Heart right ventricle (tissue), 16 donors: ENCODE data around the gene DTL. TPM values are rescaled to one million over a fixed set of nuclear protein-coding genes. Genes with fewer than 3 reads are reported as not detected.

ENCODE experiments used
- ATAC-seq, 8 donors: fragments of 200-7000 bp; cut with Tn5 transposase; one replicate each; pipeline ENCODE4 v1.9.1; 2020; ENCODE audit warnings: mild to moderate bottlenecking in 8 of 8, moderate library complexity in 8 of 8, moderate number of reproducible peaks in 1 of 8
- DNase-seq, 2 donors: peaks; one replicate each; pipeline ENCODE4 v3.0.0-alpha.2; 2020
- H3K27ac ChIP-seq, 10 donors: fragments of 200-600 bp; sonication (generic) in 2 of 10; one replicate each; pipeline versions ENCODE4 v1.5.0 to v1.8.0; 2020 to 2022; ENCODE audit warnings: mild to moderate bottlenecking in 3 of 10
- H3K27me3 ChIP-seq, 7 donors: fragments of 200-600 bp; one replicate each; pipeline ENCODE4 v1.8.0; 2021 to 2022; ENCODE audit warnings: mild to moderate bottlenecking in 2 of 7
- H3K36me3 ChIP-seq, 9 donors: fragments of 200-600 bp; sonication (generic) in 1 of 9; one replicate each; pipeline versions ENCODE4 v1.5.0 to v1.8.0; 2020 to 2022; ENCODE audit warnings: mild to moderate bottlenecking in 2 of 9
- H3K4me1 ChIP-seq, 9 donors: fragments of 200-600 bp; sonication (generic) in 1 of 9; one replicate each; pipeline versions ENCODE4 v1.5.0 to v1.8.0; 2020 to 2022; ENCODE audit warnings: mild to moderate bottlenecking in 4 of 9
- H3K4me3 ChIP-seq, 10 donors: fragments of 200-600 bp; sonication (generic) in 2 of 10; one replicate each; pipeline versions ENCODE4 v1.5.0 to v1.8.0; 2020 to 2022; ENCODE audit warnings: mild to moderate bottlenecking in 7 of 10, moderate library complexity in 2 of 10
- H3K9me3 ChIP-seq, 11 donors: fragments of 200-600 bp in 10 of 11; sonication (generic) in 2 of 11; one replicate each; pipeline versions ENCODE4 v1.5.0 to v1.8.0; 2013 to 2022; ENCODE audit warnings: mild to moderate bottlenecking in 2 of 11, control low read depth in 1 of 11, moderate library complexity in 1 of 11
- WGBS, 2 donors: extraction: QIAGEN DNeasy Blood & Tissue Kit; methylation state at CpG; one replicate each; pipeline ENCODE4 v1.1.7; 2013; ENCODE audit warnings: inconsistent platforms in 1 of 2; 5-methylcytosine and 5-hydroxymethylcytosine counted together
- intact Hi-C, 10 donors: fragments of 100-400 bp; cut with DNase I; formaldehyde crosslinking; loops; one replicate each; pipeline versions ENCODE4 v1.11.1 to v1.14.2; 2022
- polyA plus RNA-seq, 2 donors: library from polyadenylated mRNA; stranded (reverse); fragments of 200-250 nt; gene quantifications; one replicate each; pipeline ENCODE4 v1.2.3, GENCODE V29; 2013
- total RNA-seq, 10 donors: library from RNA; stranded (reverse); fragmentation: NEBNext Ultra II Directional in 3 of 10; extraction: Animal tissue kit (Norgen Biotek cat#: 25700) in 3 of 10; gene quantifications; one replicate each; pipeline versions ENCODE4 v1.2.1 to v1.2.4, GENCODE V29; 2021 to 2023
- TF ChIP-seq, protein P1 (sequence below), 9 donors: fragments of 200-600 bp; sonication (generic) in 2 of 9; IDR thresholded peaks; one replicate each; pipeline versions ENCODE4 v1.5.0 to v1.8.0; 2021 to 2022; ENCODE audit warnings: antibody characterized with exemption in 9 of 9, mild to moderate bottlenecking in 5 of 9, moderate library complexity in 1 of 9
- donor health status: Arrhythmogenic right ventricular cardiomyopathy.
- donor health status: ischemic (EF 13 %, LVEDD 7.1; RV severe dilation, severe dysfunction).
- donor health status: healthy with polysubstance abuse.
- donor health status: DM: no; HTN: yes; CAD: no.
- donor health status: DM: no; HTN: no; CAD: no.
- donor health status: ischemic (EF 25% LVEDD 6.9; RV normal size, moderate dysfunction).
- donor health status: ischemic (EF 25% LVEDD 5.7; RV mildly dilated, moderate dysfunction).
- donor health status: healthy.
- donor health status: DM: yes; HTN: yes; CAD: no.
- donor health status: Ischemic cardiomyopathy.
- donor health status: ischemic (EF 35%, LVEDD 5.7; RV mildly dilated, moderate dysfunction).
- donor health status: nonischemic (EF 11% LVEDD 7.7; RV severe dilation, severe dysfunction).
- donor health status: DM: yes; HTN: yes; CAD: no.
- donor health status: PGD.
- donor health status: ischemic (EF 29% LVEDD 5.4; RV normal size, mild dysfunction).
- donor health status: nonischemic (EF 23%, LVEDD 6.1; RV moderate dilation, normal function).

Gene DTL
- total and polyA plus RNA-seq, 12 donors = 0.07 to 3.0 (median 0.58) TPM

DNA sequence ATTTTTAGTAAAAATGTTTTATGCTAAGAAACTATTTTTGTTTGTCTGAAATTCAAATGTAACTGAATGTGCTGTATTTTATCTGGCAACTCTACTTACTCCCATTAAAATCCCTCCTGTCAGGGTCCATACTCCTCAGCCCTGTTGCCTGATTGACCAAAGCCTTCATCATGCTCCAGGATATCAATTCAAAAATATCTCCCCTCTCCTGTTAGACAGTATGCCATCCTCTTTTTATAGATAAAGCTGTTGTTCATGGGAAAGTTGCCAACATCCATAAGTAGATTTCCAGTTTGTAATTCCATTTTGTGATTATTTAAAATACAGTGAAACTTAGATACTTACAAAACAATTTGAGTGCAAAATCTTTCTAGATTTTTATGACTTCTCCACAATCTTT is 65.7 kb downstream of the DTL start:
- Histone ChIP-seq H3K36me3 (peaks cover 0 to 4% (median 0%) of the 10 kb centered on the region in 9 donors), H3K27ac (no peak overlapping the region), H3K4me1 (peaks cover 0 to 21% (median 9%) of the 10 kb centered on the region in 9 donors), H3K4me3 (no peak overlapping the region), H3K27me3 (no peaks in the 10 kb centered on the region), H3K9me3 (peaks cover 0 to 20% (median 5%) of the 10 kb centered on the region in 11 donors)
- intact Hi-C loops = no loop called here
- ATAC-seq (no peak), DNase-seq (no peak)
- TF ChIP-seq, protein P1, sequence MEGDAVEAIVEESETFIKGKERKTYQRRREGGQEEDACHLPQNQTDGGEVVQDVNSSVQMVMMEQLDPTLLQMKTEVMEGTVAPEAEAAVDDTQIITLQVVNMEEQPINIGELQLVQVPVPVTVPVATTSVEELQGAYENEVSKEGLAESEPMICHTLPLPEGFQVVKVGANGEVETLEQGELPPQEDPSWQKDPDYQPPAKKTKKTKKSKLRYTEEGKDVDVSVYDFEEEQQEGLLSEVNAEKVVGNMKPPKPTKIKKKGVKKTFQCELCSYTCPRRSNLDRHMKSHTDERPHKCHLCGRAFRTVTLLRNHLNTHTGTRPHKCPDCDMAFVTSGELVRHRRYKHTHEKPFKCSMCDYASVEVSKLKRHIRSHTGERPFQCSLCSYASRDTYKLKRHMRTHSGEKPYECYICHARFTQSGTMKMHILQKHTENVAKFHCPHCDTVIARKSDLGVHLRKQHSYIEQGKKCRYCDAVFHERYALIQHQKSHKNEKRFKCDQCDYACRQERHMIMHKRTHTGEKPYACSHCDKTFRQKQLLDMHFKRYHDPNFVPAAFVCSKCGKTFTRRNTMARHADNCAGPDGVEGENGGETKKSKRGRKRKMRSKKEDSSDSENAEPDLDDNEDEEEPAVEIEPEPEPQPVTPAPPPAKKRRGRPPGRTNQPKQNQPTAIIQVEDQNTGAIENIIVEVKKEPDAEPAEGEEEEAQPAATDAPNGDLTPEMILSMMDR (IDR thresholded peaks at IDR 0.05) = no peak

DNA sequence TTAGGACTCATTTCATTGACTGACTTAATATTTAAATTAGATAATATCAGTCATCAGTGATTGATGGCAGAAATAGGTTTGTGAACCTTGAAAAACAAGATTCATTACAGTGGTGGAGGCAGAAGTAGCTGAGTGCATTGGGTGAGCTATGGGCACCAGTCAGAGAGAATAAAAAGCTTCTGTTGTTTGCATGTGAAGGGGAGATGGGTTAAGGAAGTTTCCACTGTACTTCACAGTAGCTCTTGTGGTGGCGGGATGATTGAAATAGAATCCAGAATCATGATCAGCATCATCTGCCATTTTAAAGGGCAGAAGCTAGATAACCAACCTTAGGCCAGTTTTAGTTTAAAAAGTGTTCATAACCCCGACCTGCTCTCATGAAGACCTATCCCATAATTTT is 66.2 kb downstream of the DTL start:
- TF ChIP-seq, protein P1 (IDR thresholded peaks at IDR 0.05) = no peak
- intact Hi-C loops = no loop called here
- WGBS, 2 donors = 97 to 98% methylated on average over 2 of the region's 2 CpGs
- Histone ChIP-seq H3K27me3 (no peaks in the 10 kb centered on the region), H3K4me3 (no peak overlapping the region), H3K9me3 (peaks cover 0 to 16% (median 5%) of the 10 kb centered on the region in 11 donors), H3K4me1 (peaks cover 0 to 26% (median 12%) of the 10 kb centered on the region in 9 donors), H3K36me3 (peaks cover 0 to 4% (median 0%) of the 10 kb centered on the region in 9 donors), H3K27ac (no peak overlapping the region)
- DNase-seq (no peak), ATAC-seq (no peak)

DNA sequence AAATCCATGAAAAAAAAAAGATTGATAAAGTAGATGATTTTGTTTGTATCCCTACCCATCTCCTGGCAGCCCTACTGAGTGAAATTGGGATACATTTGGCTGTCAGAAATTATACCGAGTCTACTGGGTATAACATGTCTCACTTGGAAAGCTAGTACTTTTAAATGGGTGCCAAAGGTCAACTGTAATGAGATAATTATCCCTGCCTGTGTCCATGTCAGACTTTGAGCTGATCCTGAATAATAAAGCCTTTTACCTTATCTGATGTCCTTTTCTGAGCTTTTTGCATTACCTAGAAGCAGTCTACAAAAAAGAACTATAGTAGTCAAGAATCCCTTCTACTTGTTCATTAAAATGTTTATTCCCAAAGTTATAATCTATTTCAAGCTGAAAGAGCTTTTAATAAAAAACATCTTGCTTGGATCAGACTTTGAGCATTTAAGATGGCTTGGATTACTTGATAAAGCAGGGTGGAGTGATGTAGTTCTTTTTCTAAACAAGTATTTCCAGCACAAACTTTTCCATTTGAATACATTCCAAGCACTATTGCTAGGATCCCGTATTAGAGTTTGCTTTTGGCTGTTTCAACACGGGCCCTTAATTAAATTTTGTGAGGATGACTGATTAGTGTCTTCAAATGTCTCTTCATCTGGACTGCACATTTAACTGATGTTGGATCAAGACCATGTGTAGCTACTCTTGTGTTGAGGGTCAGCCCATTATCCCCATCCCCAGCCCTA is 69.2 kb downstream of the DTL start:
- DNase-seq (no peak), ATAC-seq (peak in 1 of 8 donors; percentile 18)
- intact Hi-C loops = no loop called here
- TF ChIP-seq, protein P1 (IDR thresholded peaks at IDR 0.05) = no peak
- H3K9me3 ChIP-seq = no peaks in the 10 kb centered on the region
- peaks cover 0 to 4% (median 0%) of the 10 kb centered on the region in 9 donors for H3K36me3 ChIP-seq
- peaks cover 0 to 56% (median 33%) of the 10 kb centered on the region in 9 donors for H3K4me1 ChIP-seq
- H3K4me3 ChIP-seq = no peak overlapping the region
- H3K27ac ChIP-seq = peak overlapping the region in 2 of 10 donors; percentile 13 to 42
- H3K27me3 ChIP-seq = no peaks in the 10 kb centered on the region
- 39 to 48% methylated on average over 3 of the region's 3 CpGs for WGBS, 2 donors

DNA sequence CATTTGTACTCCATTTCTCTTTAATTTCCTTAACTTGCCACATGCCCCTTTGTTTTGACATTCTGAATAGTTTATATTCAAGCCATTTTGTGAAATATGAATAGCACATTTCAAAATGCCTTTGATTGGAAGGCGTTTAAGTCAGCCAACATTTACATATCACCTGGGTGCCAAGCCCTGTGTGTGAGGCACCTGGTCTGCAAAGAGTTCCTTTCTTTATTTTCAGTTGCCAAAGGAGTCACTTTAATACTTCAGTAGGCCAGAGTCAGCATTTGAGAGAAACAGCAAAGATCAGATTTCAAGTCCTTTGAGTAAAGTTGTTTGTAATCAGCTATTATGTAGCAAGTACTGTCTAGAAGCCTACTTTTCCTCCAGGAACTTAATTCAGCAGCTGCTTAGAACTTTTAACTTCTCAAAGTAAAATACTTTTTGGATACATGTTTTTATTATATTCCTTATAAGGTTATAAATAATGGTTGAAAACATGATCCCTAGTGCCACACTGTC is 70.8 kb downstream of the DTL start:
- DNase-seq = no peak
- Histone ChIP-seq H3K27me3 (no peaks in the 10 kb centered on the region), H3K36me3 (no peaks in the 10 kb centered on the region), H3K27ac (peak overlapping the region in 1 of 10 donors; percentile 49), H3K4me1 (peaks cover 0 to 72% (median 48%) of the 10 kb centered on the region in 9 donors), H3K9me3 (no peaks in the 10 kb centered on the region), H3K4me3 (no peak overlapping the region)
- TF ChIP-seq, protein P1 (IDR thresholded peaks at IDR 0.05) = no peak
- intact Hi-C loops = no loop called here
- no peak for ATAC-seq
- WGBS, 2 donors = 76 to 91% methylated on average over 1 of the region's 1 CpG
